HepG2 (cell line): ENCODE measurements around the gene LAPTM4A. TPM values are rescaled to one million over a fixed set of nuclear protein-coding genes. Genes with fewer than 3 reads are reported as not detected.
A peak's percentile ranks its signal among the peaks of the same experiment; 100 is the strongest.

Experiments
- GPN1 ChIP-seq: sonication (generic); formaldehyde crosslinking; IDR thresholded peaks from 2 replicates; pipeline ENCODE4 v1.5.1; 2020; ENCODE audit warnings: missing genetic modification reagents, borderline replicate concordance
- HIC2 ChIP-seq: sonication (generic); formaldehyde crosslinking; IDR thresholded peaks from 2 replicates; pipeline ENCODE4 v1.9.0; 2022; ENCODE audit warnings: low read depth, missing genetic modification reagents
- HNRNPLL ChIP-seq: fragments of 200-400 bp; formaldehyde crosslinking; IDR thresholded peaks from 2 replicates; pipeline ENCODE4 v1.6.1; 2017; ENCODE audit warnings: mild to moderate bottlenecking, low read depth, low read length; ENCODE audit not compliant: poor library complexity, severe bottlenecking
- JDP2 ChIP-seq: sonication (generic); formaldehyde crosslinking; IDR thresholded peaks from 2 replicates; pipeline ENCODE4 v1.8.1; 2022; ENCODE audit warnings: missing genetic modification reagents, borderline replicate concordance
- MXI1 ChIP-seq: IDR thresholded peaks from 3 replicates; pipeline ENCODE4 v1.6.1; 2012; ENCODE audit warnings: low read depth, low read length, inconsistent platforms, borderline replicate concordance
- NR0B2 ChIP-seq: sonication (generic); formaldehyde crosslinking; IDR thresholded peaks from 2 replicates; pipeline ENCODE4 v1.4.0; 2020; ENCODE audit warnings: mild to moderate bottlenecking, missing genetic modification reagents
- PCBP2 ChIP-seq: fragments of 200-400 bp; formaldehyde crosslinking; optimal IDR thresholded peaks from 2 replicates; pipeline ENCODE3; 2018; ENCODE audit warnings: low read length, low read depth; ENCODE audit not compliant: poor library complexity, severe bottlenecking
- PHB2 ChIP-seq: fragments of 450-650 bp; IDR thresholded peaks from 2 replicates; pipeline ENCODE4 v1.6.1; 2018; ENCODE audit not compliant: partially characterized antibody
- TCF7L2 ChIP-seq: IDR thresholded peaks from 2 replicates; pipeline ENCODE4 v1.6.1; 2011; ENCODE audit warnings: mild to moderate bottlenecking, low read depth, low read length, moderate library complexity
- WIZ ChIP-seq: sonication (generic); formaldehyde crosslinking; IDR thresholded peaks from 2 replicates; pipeline ENCODE4 v1.5.1; 2020; ENCODE audit warnings: mild to moderate bottlenecking, missing genetic modification reagents
- ZNF225 ChIP-seq: sonication (generic); formaldehyde crosslinking; IDR thresholded peaks from 2 replicates; pipeline ENCODE4 v1.4.0; 2020; ENCODE audit warnings: mild to moderate bottlenecking, missing genetic modification reagents
- ZNF781 ChIP-seq: sonication (generic); formaldehyde crosslinking; IDR thresholded peaks from 2 replicates; pipeline ENCODE4 v1.5.1; 2020; ENCODE audit warnings: borderline replicate concordance, mild to moderate bottlenecking, missing genetic modification reagents; ENCODE audit errors: not compliant biosample characterization
- ZSCAN20 ChIP-seq: sonication (generic); formaldehyde crosslinking; IDR thresholded peaks from 2 replicates; pipeline ENCODE4 v1.4.0; 2020; ENCODE audit warnings: missing genetic modification reagents, mild to moderate bottlenecking, borderline replicate concordance
- polyA plus RNA-seq, 8 experiments: library from polyadenylated mRNA; depleted of rRNA in 3 of 8; stranded (reverse) in 7 of 8; unstranded in 1 of 8; fragments of >200 nt; fragmentation: Illumina TruSeq in 4 of 8; extraction: Trizol in 4 of 8; gene quantifications; 2 replicates each; pipeline versions ENCODE4 v1.2.1 to v1.2.3, GENCODE V29; 2011 to 2016; ENCODE audit warnings: low read depth in 4 of 8, missing spikeins in 1 of 8, mixed read lengths in 1 of 8; ENCODE audit not compliant: insufficient read depth in 1 of 8
- total RNA-seq, 5 experiments: library from RNA; depleted of rRNA; stranded (reverse); fragments of >200 nt; fragmentation: Illumina TruSeq; extraction: Trizol; gene quantifications; 2 replicates each; pipeline ENCODE4 v1.2.3, GENCODE V29; 2016; ENCODE audit warnings: low read depth in 1 of 5
- TF ChIP-seq, protein P1 (sequence below): IDR thresholded peaks from 2 replicates; pipeline ENCODE4 v1.6.1; 2018; ENCODE audit warnings: missing genetic modification reagents
- TF ChIP-seq, protein P2 (sequence below): IDR thresholded peaks from 2 replicates; pipeline ENCODE4 v1.6.1; 2016; ENCODE audit warnings: mild to moderate bottlenecking
- TF ChIP-seq, protein P3 (sequence below): IDR thresholded peaks from 2 replicates; pipeline ENCODE4 v1.6.1; 2016; ENCODE audit warnings: low read depth
- TF ChIP-seq, protein P4 (sequence below): sonication (generic); formaldehyde crosslinking; IDR thresholded peaks from 2 replicates; pipeline ENCODE4 v1.8.0; 2022; ENCODE audit warnings: mild to moderate bottlenecking, missing genetic modification reagents
- TF ChIP-seq, protein P5 (sequence below): sonication (generic); formaldehyde crosslinking; IDR thresholded peaks from 2 replicates; pipeline ENCODE4 v1.4.0; 2020; ENCODE audit warnings: missing genetic modification reagents

The LAPTM4A gene
- total and polyA plus RNA-seq, 2 of the 13 experiments (the other 11 are each of a cell fraction or from before 2014, with no cell fraction given), result 116 to 558 TPM

- TF ChIP-seq, protein P1, sequence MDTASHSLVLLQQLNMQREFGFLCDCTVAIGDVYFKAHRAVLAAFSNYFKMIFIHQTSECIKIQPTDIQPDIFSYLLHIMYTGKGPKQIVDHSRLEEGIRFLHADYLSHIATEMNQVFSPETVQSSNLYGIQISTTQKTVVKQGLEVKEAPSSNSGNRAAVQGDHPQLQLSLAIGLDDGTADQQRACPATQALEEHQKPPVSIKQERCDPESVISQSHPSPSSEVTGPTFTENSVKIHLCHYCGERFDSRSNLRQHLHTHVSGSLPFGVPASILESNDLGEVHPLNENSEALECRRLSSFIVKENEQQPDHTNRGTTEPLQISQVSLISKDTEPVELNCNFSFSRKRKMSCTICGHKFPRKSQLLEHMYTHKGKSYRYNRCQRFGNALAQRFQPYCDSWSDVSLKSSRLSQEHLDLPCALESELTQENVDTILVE, result peak; percentile 50; the same call in 1 of the 2 replicates
- TF ChIP-seq JDP2 (no peak), HNRNPLL (no peak), ZNF225 (CRISPR knock-in tag) (no peak), MXI1 (no peak), GPN1 (CRISPR knock-in tag) (no peak), WIZ (no peak), HIC2 (CRISPR knock-in tag) (no peak; the same call in 1 of the 2 replicates), NR0B2 (no peak), ZNF781 (CRISPR knock-in tag) (no peak), ZSCAN20 (no peak), PHB2 (no peak), TCF7L2 (no peak), PCBP2 (no peak)
- TF ChIP-seq, protein P2, sequence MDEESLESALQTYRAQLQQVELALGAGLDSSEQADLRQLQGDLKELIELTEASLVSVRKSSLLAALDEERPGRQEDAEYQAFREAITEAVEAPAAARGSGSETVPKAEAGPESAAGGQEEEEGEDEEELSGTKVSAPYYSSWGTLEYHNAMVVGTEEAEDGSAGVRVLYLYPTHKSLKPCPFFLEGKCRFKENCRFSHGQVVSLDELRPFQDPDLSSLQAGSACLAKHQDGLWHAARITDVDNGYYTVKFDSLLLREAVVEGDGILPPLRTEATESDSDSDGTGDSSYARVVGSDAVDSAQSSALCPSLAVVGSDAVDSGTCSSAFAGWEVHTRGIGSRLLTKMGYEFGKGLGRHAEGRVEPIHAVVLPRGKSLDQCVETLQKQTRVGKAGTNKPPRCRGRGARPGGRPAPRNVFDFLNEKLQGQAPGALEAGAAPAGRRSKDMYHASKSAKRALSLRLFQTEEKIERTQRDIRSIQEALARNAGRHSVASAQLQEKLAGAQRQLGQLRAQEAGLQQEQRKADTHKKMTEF (CRISPR knock-in tag), result peak; percentile 64; the same call in 1 of the 2 replicates
- TF ChIP-seq, protein P3, sequence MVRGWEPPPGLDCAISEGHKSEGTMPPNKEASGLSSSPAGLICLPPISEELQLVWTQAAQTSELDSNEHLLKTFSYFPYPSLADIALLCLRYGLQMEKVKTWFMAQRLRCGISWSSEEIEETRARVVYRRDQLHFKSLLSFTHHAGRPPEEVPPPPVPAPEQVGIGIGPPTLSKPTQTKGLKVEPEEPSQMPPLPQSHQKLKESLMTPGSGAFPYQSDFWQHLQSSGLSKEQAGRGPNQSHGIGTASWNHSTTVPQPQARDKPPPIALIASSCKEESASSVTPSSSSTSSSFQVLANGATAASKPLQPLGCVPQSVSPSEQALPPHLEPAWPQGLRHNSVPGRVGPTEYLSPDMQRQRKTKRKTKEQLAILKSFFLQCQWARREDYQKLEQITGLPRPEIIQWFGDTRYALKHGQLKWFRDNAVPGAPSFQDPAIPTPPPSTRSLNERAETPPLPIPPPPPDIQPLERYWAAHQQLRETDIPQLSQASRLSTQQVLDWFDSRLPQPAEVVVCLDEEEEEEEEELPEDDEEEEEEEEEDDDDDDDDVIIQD, result peak; percentile 57; the same call in 1 of the 2 replicates
- TF ChIP-seq, protein P4, sequence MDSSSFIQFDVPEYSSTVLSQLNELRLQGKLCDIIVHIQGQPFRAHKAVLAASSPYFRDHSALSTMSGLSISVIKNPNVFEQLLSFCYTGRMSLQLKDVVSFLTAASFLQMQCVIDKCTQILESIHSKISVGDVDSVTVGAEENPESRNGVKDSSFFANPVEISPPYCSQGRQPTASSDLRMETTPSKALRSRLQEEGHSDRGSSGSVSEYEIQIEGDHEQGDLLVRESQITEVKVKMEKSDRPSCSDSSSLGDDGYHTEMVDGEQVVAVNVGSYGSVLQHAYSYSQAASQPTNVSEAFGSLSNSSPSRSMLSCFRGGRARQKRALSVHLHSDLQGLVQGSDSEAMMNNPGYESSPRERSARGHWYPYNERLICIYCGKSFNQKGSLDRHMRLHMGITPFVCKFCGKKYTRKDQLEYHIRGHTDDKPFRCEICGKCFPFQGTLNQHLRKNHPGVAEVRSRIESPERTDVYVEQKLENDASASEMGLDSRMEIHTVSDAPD (CRISPR knock-in tag), result no peak
- TF ChIP-seq, protein P5, sequence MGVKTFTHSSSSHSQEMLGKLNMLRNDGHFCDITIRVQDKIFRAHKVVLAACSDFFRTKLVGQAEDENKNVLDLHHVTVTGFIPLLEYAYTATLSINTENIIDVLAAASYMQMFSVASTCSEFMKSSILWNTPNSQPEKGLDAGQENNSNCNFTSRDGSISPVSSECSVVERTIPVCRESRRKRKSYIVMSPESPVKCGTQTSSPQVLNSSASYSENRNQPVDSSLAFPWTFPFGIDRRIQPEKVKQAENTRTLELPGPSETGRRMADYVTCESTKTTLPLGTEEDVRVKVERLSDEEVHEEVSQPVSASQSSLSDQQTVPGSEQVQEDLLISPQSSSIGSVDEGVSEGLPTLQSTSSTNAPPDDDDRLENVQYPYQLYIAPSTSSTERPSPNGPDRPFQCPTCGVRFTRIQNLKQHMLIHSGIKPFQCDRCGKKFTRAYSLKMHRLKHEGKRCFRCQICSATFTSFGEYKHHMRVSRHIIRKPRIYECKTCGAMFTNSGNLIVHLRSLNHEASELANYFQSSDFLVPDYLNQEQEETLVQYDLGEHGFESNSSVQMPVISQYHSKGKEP (CRISPR knock-in tag), result no peak
Observed at GRCh38 chr2:20013126-20013849, 38.1 kb downstream of the LAPTM4A start (continued).
